Measurements from ENCODE around the gene CFAP65. TPM values are rescaled to one million over a fixed set of nuclear protein-coding genes. Genes with fewer than 3 reads are reported as not detected.

Gene CFAP65
- total and polyA plus RNA-seq, 2 of the 13 experiments (the other 11 are each of a cell fraction or from before 2014, with no cell fraction given) = 0.05 TPM; not detected in 1

GRCh38 chr2:219002395-219003266, 38.7 kb downstream of the CFAP65 start (continued):
- TF ChIP-seq NONO (IDR thresholded peaks at IDR 0.05) (no peak), NONO (CRISPR knock-in tag; conservative IDR thresholded peaks at IDR 0.05) (peak; percentile 40), ZNF839 (CRISPR knock-in tag; IDR thresholded peaks at IDR 0.05; ENCODE audit: borderline replicate concordance) (no peak), ARNT2 (CRISPR knock-in tag; IDR thresholded peaks at IDR 0.05; ENCODE audit: low read depth) (peak; percentile 26), ZFX (CRISPR knock-in tag; IDR thresholded peaks at IDR 0.05; ENCODE audit: low read depth) (peak; percentile 61), ZSCAN21 (CRISPR knock-in tag; IDR thresholded peaks at IDR 0.05; ENCODE audit: borderline replicate concordance) (0 out of 2 replicates have a peak, but pooled peaks have one; percentile 47), ZHX2 (IDR thresholded peaks at IDR 0.05; ENCODE audit: low read depth) (0 out of 2 replicates have a peak, but pooled peaks have one; percentile 11), ZHX2 (CRISPR knock-in tag; IDR thresholded peaks at IDR 0.05; ENCODE audit: borderline replicate concordance) (peak; percentile 8; the same call in 1 of the 2 replicates), PHF20 (CRISPR knock-in tag; IDR thresholded peaks at IDR 0.05) (no peak), YEATS2 (CRISPR knock-in tag; IDR thresholded peaks at IDR 0.05; ENCODE audit: borderline replicate concordance) (no peak), EED (CRISPR knock-in tag; IDR thresholded peaks at IDR 0.05) (peak; percentile 1; the same call in 1 of the 2 replicates), ZNF225 (CRISPR knock-in tag; IDR thresholded peaks at IDR 0.05) (0 out of 2 replicates have a peak, but pooled peaks have one; percentile 36), SP1 (IDR thresholded peaks at IDR 0.05) (no peak), SP1 (CRISPR knock-in tag; IDR thresholded peaks at IDR 0.05) (peak; percentile 29; the same call in 1 of the 2 replicates), STAT6 (CRISPR knock-in tag; IDR thresholded peaks at IDR 0.05; ENCODE audit: borderline replicate concordance) (no peak), POGK (CRISPR knock-in tag; conservative IDR thresholded peaks at IDR 0.05) (peak; percentile 66; the same call in 1 of the 2 replicates), ZNF354B (CRISPR knock-in tag; IDR thresholded peaks at IDR 0.05) (0 out of 2 replicates have a peak, but pooled peaks have one; percentile 4), FOXA1 (IDR thresholded peaks at IDR 0.05) (no peak), FOXA1 (CRISPR knock-in tag; IDR thresholded peaks at IDR 0.05) (peak; percentile 34; the same call in 1 of the 2 replicates), BRCA1 (CRISPR knock-in tag; IDR thresholded peaks at IDR 0.05) (no peak)

Data from HepG2 (cell line).